Measurements from ENCODE around the gene SPRED1. TPM values are rescaled to one million over a fixed set of nuclear protein-coding genes. Genes with fewer than 3 reads are reported as not detected.

Gene SPRED1
- total RNA-seq, 1 donor from 2014 or later: 0.44 TPM

Other genes starting within 250 kb of the SPRED1 start
- gene FAM98B, start 201.3 kb downstream of the SPRED1 start, total RNA-seq: 64.0 and 71.6 TPM in 2 replicates